Measurements from ENCODE around the gene VAPB.

VAPB gene

GRCh38 chr20:58378704-58379103 is 10.3 kb upstream of the VAPB start:
- DNase-seq = no peak

GRCh38 chr20:58381627-58382026 is 7.4 kb upstream of the VAPB start:
- DNase-seq = no peak

- DNase-seq = no peak
These were observed 6.9 kb upstream of the VAPB start for GRCh38 chr20:58382096-58382495.

GRCh38 chr20:58384821-58385220 is 4.2 kb upstream of the VAPB start:
- DNase-seq = no peak

- no peak for DNase-seq
These were observed 914 bp upstream of the VAPB start for GRCh38 chr20:58388028-58388601.

GRCh38 chr20:58389324-58389967 is 417 bp downstream of the VAPB start:
- no peak for DNase-seq

- DNase-seq = no peak
These were observed 1.1 kb downstream of the VAPB start for GRCh38 chr20:58389968-58390658.

- DNase-seq = no peak
These were observed 1.6 kb downstream of the VAPB start for GRCh38 chr20:58390659-58391035.

GRCh38 chr20:58392286-58392685 is 3.3 kb downstream of the VAPB start:
- DNase-seq = no peak

- DNase-seq = no peak
These were observed 4.3 kb downstream of the VAPB start for GRCh38 chr20:58393299-58393698.

GRCh38 chr20:58394801-58395200 is 5.8 kb downstream of the VAPB start:
- no peak for DNase-seq

- DNase-seq = no peak
These were observed 6.6 kb downstream of the VAPB start for GRCh38 chr20:58395604-58396003.

- no peak for DNase-seq
These were observed 8.4 kb downstream of the VAPB start for GRCh38 chr20:58397429-58397828.

- DNase-seq = no peak
These were observed 9.2 kb downstream of the VAPB start for GRCh38 chr20:58398254-58398653.

- DNase-seq = no peak
These were observed 10.9 kb downstream of the VAPB start for GRCh38 chr20:58399926-58400325.

- no peak for DNase-seq
These were observed 12.1 kb downstream of the VAPB start for GRCh38 chr20:58401162-58401561.

GRCh38 chr20:58402305-58402704 is 13.3 kb downstream of the VAPB start:
- DNase-seq = no peak

GRCh38 chr20:58402827-58403226 is 13.8 kb downstream of the VAPB start:
- no peak for DNase-seq

GRCh38 chr20:58403272-58403671 is 14.2 kb downstream of the VAPB start:
- no peak for DNase-seq

- DNase-seq = no peak
These were observed 16.7 kb downstream of the VAPB start for GRCh38 chr20:58405504-58406291.

- no peak for DNase-seq
These were observed 17.5 kb downstream of the VAPB start for GRCh38 chr20:58406422-58407001.

- DNase-seq = no peak
These were observed 18.3 kb downstream of the VAPB start for GRCh38 chr20:58407201-58407873.

Data from SHP77 (cell line).